SU-DHL-6 (cell line): ENCODE results near the gene GOT1.

Experiments used
- H2AFZ ChIP-seq: fragments of 200-600 bp; sonication (generic); 2 replicates; pipeline ENCODE4 v1.6.1; 2014; ENCODE audit warnings: low read depth, mild to moderate bottlenecking, moderate library complexity, mixed read lengths, antibody characterized with exemption, low read length; ENCODE audit not compliant: severe bottlenecking
- H3F3A ChIP-seq: fragments of 200-600 bp; shearing (Covaris generic); 2 replicates; pipeline ENCODE4 v1.6.0; 2016; ENCODE audit warnings: antibody characterized with exemption, mild to moderate bottlenecking; ENCODE audit not compliant: insufficient read depth
- H3K27ac ChIP-seq: fragments of 200-600 bp; sonication (generic); 2 replicates; pipeline ENCODE4 v1.5.1; 2016; ENCODE audit warnings: low read depth, mild to moderate bottlenecking, low read length, moderate library complexity, mixed read lengths
- H3K27me3 ChIP-seq: fragments of 200-600 bp; sonication (generic), shearing (Covaris generic); 2 replicates; pipeline ENCODE4 v1.6.0; 2014; ENCODE audit warnings: mild to moderate bottlenecking, low read length
- H3K36me3 ChIP-seq: fragments of 200-600 bp; sonication (generic); 2 replicates; pipeline ENCODE4 v1.6.1; 2014; ENCODE audit warnings: mild to moderate bottlenecking, low read length, mixed read lengths
- H3K4me2 ChIP-seq: fragments of 300-600, 200-600 bp; shearing (Covaris generic), sonication (generic); 2 replicates; pipeline ENCODE4 v1.6.0; 2014; ENCODE audit warnings: low read length, low read depth, mild to moderate bottlenecking; ENCODE audit not compliant: poor library complexity, severe bottlenecking
- H3K4me3 ChIP-seq: fragments of 200-600 bp; sonication (generic); 2 replicates; pipeline ENCODE4 v1.5.1; 2014; ENCODE audit warnings: antibody characterized with exemption, low read length, mild to moderate bottlenecking, mixed read lengths; ENCODE audit not compliant: insufficient read depth, poor library complexity, severe bottlenecking
- H3K79me2 ChIP-seq: fragments of 200-600 bp; sonication (generic); 2 replicates; pipeline ENCODE4 v1.6.1; 2014; ENCODE audit warnings: mild to moderate bottlenecking, low read length, moderate library complexity; ENCODE audit not compliant: insufficient read depth
- H3K9ac ChIP-seq: fragments of 200-600 bp; sonication (generic); 2 replicates; pipeline ENCODE4 v1.7.0; 2014; ENCODE audit warnings: mild to moderate bottlenecking, low read length
- H3K9me2 ChIP-seq: fragments of 200-600 bp; sonication (generic); replicated peaks from 2 replicates; pipeline ENCODE4 v1.6.1; 2014; ENCODE audit warnings: low read length; ENCODE audit not compliant: insufficient read depth
- H3K9me3 ChIP-seq: fragments of 200-600 bp; sonication (generic); 2 replicates; pipeline ENCODE4 v1.6.1; 2014; ENCODE audit warnings: low read length, mixed read lengths; ENCODE audit not compliant: insufficient read depth
- H4K20me1 ChIP-seq: fragments of 200-600 bp; sonication (generic); 2 replicates; pipeline ENCODE4 v1.6.1; 2014; ENCODE audit warnings: low read depth, mild to moderate bottlenecking, antibody characterized with exemption, low read length, moderate library complexity, mixed read lengths
- CTCF ChIP-seq: fragments of 200-600 bp; sonication (generic); IDR thresholded peaks from one replicate; pipeline ENCODE4 v1.5.1; 2017; ENCODE audit warnings: antibody characterized with exemption, mild to moderate bottlenecking, low read length, moderate library complexity; ENCODE audit not compliant: insufficient read depth, poor library complexity, severe bottlenecking
- EZH2phosphoT487 ChIP-seq: fragments of 200-600 bp; sonication (generic), shearing (Covaris generic); conservative IDR thresholded peaks from 2 replicates; pipeline ENCODE4 v1.6.1; 2018; ENCODE audit warnings: mild to moderate bottlenecking, antibody characterized with exemption, low read length, moderate library complexity, mixed read lengths

GOT1 gene

GRCh38 chr10:99364125-99364524, 66.3 kb downstream of the GOT1 start:
- Histone ChIP-seq H3K9ac (no peak overlapping the region), H4K20me1 (no peaks in the 10 kb centered on the region), H3K27ac (no peak overlapping the region), H3K36me3 (no peaks in the 10 kb centered on the region), H3K9me3 (no peaks in the 10 kb centered on the region), H3K4me3 (no peak overlapping the region), H3F3A (no peaks in the 10 kb centered on the region), H3K27me3 (no peaks in the 10 kb centered on the region), H2AFZ (no peak overlapping the region), H3K79me2 (no peaks in the 10 kb centered on the region), H3K4me2 (no peak overlapping the region), H3K9me2 (no peaks in the 10 kb centered on the region)
- no peak for TF ChIP-seq EZH2phosphoT487
- TF ChIP-seq CTCF: no peak

- no peaks in the 10 kb centered on the region for H3K9me3 ChIP-seq
- TF ChIP-seq CTCF (no peak), EZH2phosphoT487 (no peak)
- H3K4me3 ChIP-seq: no peak overlapping the region
- no peaks in the 10 kb centered on the region for H3K36me3 ChIP-seq
- H2AFZ ChIP-seq: no peak overlapping the region
- H3K4me2 ChIP-seq: no peak overlapping the region
- H3F3A ChIP-seq: no peaks in the 10 kb centered on the region
- H3K9ac ChIP-seq: no peak overlapping the region
- H3K27ac ChIP-seq: no peak overlapping the region
- H4K20me1 ChIP-seq: no peaks in the 10 kb centered on the region
- H3K79me2 ChIP-seq: no peaks in the 10 kb centered on the region
- H3K27me3 ChIP-seq: no peaks in the 10 kb centered on the region
- H3K9me2 ChIP-seq: no peaks in the 10 kb centered on the region
These were observed 69.5 kb downstream of the GOT1 start for GRCh38 chr10:99360934-99361333.

- TF ChIP-seq EZH2phosphoT487 (no peak), CTCF (no peak)
- no peaks in the 10 kb centered on the region for H3F3A ChIP-seq
- no peaks in the 10 kb centered on the region for H3K9me3 ChIP-seq
- no peaks in the 10 kb centered on the region for H3K9me2 ChIP-seq
- H3K36me3 ChIP-seq: no peaks in the 10 kb centered on the region
- H3K4me3 ChIP-seq: no peak overlapping the region
- no peak overlapping the region for H3K9ac ChIP-seq
- no peaks in the 10 kb centered on the region for H3K79me2 ChIP-seq
- H3K27me3 ChIP-seq: no peaks in the 10 kb centered on the region
- H4K20me1 ChIP-seq: no peaks in the 10 kb centered on the region
- no peak overlapping the region for H3K4me2 ChIP-seq
- H3K27ac ChIP-seq: no peak overlapping the region
- H2AFZ ChIP-seq: no peak overlapping the region
These were observed 72.3 kb downstream of the GOT1 start for GRCh38 chr10:99358101-99358500.

GRCh38 chr10:99357691-99358090, 72.7 kb downstream of the GOT1 start:
- Histone ChIP-seq H3K27ac (no peak overlapping the region), H3F3A (no peaks in the 10 kb centered on the region), H3K4me3 (no peak overlapping the region), H3K79me2 (no peaks in the 10 kb centered on the region), H3K9ac (no peak overlapping the region), H3K36me3 (no peaks in the 10 kb centered on the region), H3K27me3 (no peaks in the 10 kb centered on the region), H4K20me1 (no peaks in the 10 kb centered on the region), H3K9me2 (no peaks in the 10 kb centered on the region), H2AFZ (no peak overlapping the region), H3K4me2 (no peak overlapping the region), H3K9me3 (no peaks in the 10 kb centered on the region)
- TF ChIP-seq EZH2phosphoT487 (no peak), CTCF (no peak)
